HUDEP-2 (cell line): ENCODE measurements around the gene MGAT1.
A peak's percentile ranks its signal among the peaks of the same experiment; 100 is the strongest.
"Not testable (repeated sequence)": the region's sequence is repeated elsewhere in the genome, so short reads cannot be mapped to it uniquely, and the experiment has no call there.

Source experiments
- DNase-seq, 76 experiments: peaks; one replicate each; lab custom pipeline; 2025; ENCODE audit not compliant: unreplicated experiment in 76 of 76; lab: John Stamatoyannopoulos, UW

The MGAT1 gene

GRCh38 chr5:180807046-180807445 is 4.4 kb upstream of the MGAT1 start:
- no peak for DNase-seq

GRCh38 chr5:180806351-180807011 is 3.9 kb upstream of the MGAT1 start:
- DNase-seq: no peak

GRCh38 chr5:180804129-180804618 is 1.6 kb upstream of the MGAT1 start:
- no peak for DNase-seq

GRCh38 chr5:180803181-180804128 is 849 bp upstream of the MGAT1 start:
- peak in 72 of 76 experiments; percentile 12 to 87 (median 70) for DNase-seq

- DNase-seq: no peak
Measured at GRCh38 chr5:180801596-180802324, 846 bp downstream of the MGAT1 start.

GRCh38 chr5:180799902-180800801 is 2.5 kb downstream of the MGAT1 start:
- DNase-seq: peak in 11 of 76 experiments; percentile 8 to 43 (median 18)

DNA sequence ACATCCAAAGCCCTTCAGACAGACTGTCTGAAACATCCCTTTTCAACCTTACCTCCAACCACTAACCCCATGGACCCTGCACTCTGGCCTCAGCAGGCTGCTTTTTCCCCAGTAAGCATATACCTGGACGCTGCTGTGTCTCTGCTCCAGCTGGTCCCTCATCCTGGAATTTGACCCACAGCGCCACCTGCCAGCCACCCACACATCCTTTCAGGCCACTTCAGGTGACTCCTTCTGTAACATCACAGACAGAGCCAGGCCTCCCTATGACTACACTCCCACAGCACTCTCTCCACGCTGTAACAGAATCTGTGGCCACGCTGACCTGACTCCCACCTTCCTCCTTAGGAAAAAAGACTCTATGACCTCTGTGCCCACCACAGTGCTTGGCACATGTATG is 3.4 kb downstream of the MGAT1 start:
- no peak for DNase-seq

- DNase-seq: no peak
Measured at GRCh38 chr5:180798193-180798592, 4.4 kb downstream of the MGAT1 start.

GRCh38 chr5:180797256-180798192 is 5.1 kb downstream of the MGAT1 start:
- no peak for DNase-seq

DNA sequence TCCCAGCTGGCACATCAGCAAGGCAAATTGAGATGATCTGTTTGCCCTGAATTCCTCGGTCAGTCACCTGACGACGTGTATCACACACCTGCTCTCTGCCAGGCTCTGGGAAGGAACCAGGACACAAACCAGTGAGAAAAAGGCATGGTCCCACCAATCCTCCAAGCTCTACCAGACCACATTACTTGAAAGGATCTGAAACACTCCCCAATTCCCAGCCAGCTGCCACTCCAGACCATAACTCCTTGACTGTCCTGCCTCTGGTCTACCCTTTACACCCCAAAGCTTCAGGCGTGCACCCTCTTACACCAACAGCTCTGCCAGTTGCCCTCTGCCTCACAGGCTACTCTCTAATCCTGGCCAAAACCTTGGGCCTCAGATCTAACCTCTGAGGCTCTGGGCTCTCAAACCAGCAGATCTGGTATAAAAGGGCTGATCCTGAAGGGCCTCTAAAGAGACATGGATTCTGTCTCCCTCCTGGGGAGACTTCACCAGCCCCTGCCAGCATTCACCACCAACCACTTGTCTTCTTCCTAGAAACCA is 6.8 kb downstream of the MGAT1 start:
- DNase-seq: no peak

GRCh38 chr5:180792965-180793287 is 9.7 kb downstream of the MGAT1 start:
- no peak for DNase-seq

DNA sequence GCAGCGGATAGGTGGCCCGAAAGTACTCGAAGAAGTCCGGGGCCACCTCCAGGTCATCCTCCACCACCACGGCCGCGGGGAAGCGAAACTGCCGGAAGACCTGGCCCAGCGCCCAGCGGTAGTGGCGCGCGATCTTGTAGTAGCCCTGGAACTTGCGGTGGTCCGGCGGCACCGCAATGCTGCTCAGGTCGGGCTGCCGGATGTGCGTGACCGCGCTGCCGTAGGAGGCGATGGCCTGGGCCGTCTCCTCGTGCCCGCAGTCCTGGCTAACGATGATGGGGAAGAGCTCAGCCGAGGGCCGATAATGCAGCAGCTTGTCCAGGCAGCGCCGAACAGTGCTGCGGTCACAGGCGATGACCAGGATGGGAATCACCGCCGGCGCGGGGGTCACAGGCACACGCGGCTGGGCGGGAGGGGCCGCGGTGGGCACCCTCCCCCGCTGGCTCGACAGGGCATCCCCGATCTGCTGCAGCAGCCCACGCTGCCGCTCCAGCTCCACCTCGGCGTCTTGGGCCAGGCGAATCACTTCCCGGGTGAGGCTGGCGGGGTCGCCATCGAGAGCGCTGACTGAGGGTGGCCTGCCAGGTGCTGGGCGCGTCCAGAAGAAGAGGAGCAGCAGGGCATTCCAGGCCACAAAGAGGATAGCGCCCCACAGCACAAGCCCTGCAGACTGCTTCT is 10.2 kb downstream of the MGAT1 start:
- no peak for DNase-seq

DNA sequence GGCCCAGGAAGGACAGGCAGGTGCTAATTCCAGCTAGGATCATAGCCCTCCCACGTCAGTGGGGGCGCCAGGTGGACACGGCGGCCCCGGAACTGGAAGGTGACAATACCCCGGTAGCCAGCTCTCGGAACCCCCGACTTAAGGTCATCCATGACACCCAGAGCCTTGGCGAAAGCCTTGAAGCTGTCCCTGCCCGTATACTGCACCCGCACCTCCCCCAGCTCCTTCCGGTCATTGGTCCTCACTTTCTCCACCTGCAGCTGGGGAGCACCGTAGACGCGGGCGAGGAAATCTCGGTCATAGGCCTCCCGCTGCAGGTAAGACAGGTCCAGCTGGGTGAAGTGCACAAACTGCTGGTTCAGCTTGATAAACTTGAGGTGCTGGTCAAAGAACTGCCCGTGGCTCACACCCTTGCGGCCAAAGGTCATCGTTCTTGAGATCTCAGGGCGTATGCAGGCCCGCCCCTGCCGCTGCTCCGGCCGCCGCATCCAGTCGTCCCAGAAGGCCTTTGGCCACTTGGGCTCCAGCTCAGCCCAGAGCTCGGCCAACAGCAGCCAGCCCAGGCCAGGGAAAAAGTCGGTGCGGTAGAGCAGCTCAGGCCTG is 10.9 kb downstream of the MGAT1 start:
- no peak for DNase-seq

DNA sequence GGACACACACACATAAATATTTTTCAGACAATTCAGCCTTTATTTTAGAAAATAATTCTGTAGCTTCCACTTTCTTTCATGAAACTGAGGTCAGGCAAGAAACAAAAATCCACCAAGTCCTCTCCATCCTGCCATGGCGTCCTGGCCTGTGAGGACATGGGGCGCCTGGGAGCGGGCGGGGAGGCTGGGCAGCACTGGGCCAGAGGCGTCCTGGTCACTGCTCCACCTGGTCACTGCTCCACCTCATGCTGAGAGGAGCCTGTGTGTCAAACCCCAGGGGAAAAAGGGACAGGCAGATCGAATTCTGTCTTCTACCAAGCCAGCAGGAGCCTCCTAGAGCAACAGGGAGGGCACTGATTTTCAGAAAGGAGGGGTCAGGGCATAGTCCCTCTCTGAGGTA is 12.1 kb downstream of the MGAT1 start:
- DNase-seq: no peak

DNA sequence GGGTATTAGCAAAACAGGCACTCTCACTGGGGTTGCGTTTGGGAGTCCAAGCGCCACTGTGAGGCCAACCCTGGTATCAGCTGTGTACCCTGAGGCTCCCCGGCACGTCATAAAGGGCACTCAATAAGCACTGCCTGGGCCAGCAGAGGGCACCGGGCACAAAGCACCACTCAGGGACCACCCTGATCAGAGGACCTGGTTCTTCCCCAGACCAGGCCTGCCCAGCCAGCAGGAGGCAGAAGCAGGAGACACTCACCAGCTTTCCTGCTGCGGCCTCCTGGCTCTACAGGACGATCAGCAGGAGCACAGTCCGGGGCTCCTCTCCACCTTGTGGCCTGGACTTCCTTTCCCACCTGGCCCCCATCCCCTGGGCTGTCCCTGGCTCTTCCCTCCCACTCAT is 12.6 kb downstream of the MGAT1 start:
- peak in 24 of 76 experiments; percentile 15 to 60 (median 32) for DNase-seq

DNA sequence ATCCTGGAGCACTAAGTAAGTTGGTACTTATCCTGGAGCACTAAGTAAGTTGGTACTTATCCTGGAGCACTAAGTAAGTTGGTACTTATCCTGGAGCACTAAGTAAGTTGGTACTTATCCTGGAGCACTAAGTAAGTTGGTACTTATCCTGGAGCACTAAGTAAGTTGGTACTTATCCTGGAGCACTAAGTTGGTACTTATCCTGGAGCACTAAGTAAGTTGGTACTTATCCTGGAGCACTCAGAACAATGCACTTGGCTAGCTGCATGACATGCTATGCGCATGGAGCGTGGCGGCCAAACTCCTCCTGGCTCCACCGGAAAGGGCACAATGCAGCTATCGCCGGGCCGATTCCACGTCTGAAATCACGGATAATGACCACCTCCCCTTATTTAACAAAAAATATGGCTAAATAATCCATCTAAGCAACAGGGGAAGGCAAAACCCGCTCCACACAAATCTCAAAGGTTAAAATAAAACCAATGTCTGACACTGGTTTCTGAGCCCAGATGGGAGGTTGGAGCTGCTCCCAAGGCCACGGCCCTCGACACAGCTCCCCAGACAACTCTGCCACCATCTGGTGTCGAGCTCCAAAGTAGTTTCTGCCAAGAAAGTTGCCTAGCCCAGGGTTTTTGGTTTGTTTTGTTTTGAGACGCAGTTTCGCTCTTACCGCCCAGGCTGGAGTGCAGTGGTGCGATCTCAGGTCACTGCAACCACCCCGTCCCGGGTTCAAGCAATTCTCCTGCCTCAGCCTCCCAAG is 13.8 kb downstream of the MGAT1 start:
- not testable (repeated sequence) for DNase-seq
